Kidney (tissue), 14 donors: ENCODE results near the gene ARSH. TPM values are rescaled to one million over a fixed set of nuclear protein-coding genes. Genes with fewer than 3 reads are reported as not detected.
"Not testable (repeated sequence)": the region's sequence is repeated elsewhere in the genome, so short reads cannot be mapped to it uniquely, and the experiment has no call there.

Experiments used
- DNase-seq, 5 donors: peaks; one replicate each; pipeline ENCODE4 v3.0.0-alpha.2; 2013 to 2020
- FAIRE-seq: peaks from 2 replicates; lab custom pipeline; 2012; peaks lifted over from hg19 to GRCh38; lab: Jason Lieb, UNC
- H3K27ac ChIP-seq, 2 donors: one replicate each; pipeline ENCODE4 v1.7.0; 2013; ENCODE audit warnings: low read depth in 2 of 2, low read length in 2 of 2, inconsistent platforms in 1 of 2
- H3K27me3 ChIP-seq: one replicate; pipeline ENCODE4 v1.7.1; 2013; ENCODE audit warnings: low read length, inconsistent platforms; ENCODE audit not compliant: control insufficient read depth, insufficient read depth
- H3K36me3 ChIP-seq, 3 donors: one replicate each; pipeline versions ENCODE4 v1.7.0 to v1.7.1; 2013; ENCODE audit warnings: low read length in 3 of 3, control low read depth in 1 of 3, inconsistent platforms in 1 of 3; ENCODE audit not compliant: insufficient read depth in 3 of 3, control insufficient read depth in 2 of 3
- H3K4me1 ChIP-seq, 3 donors: one replicate each; pipeline versions ENCODE4 v1.7.0 to v1.7.1; 2013; ENCODE audit warnings: low read length in 3 of 3, inconsistent platforms in 1 of 3, low read depth in 1 of 3; ENCODE audit not compliant: control insufficient read depth in 2 of 3, insufficient read depth in 2 of 3
- H3K4me3 ChIP-seq, 3 donors: one replicate each; pipeline versions ENCODE4 v1.7.0 to v1.8.1; 2013; ENCODE audit warnings: low read length in 3 of 3, control low read depth in 1 of 3, inconsistent platforms in 1 of 3
- H3K9ac ChIP-seq, 3 donors: one replicate each; pipeline versions ENCODE4 v1.7.0 to v1.7.1; 2013; ENCODE audit warnings: low read length in 3 of 3, control low read depth in 1 of 3, inconsistent platforms in 1 of 3
- H3K9me3 ChIP-seq, 3 donors: one replicate each; pipeline versions ENCODE4 v1.7.0 to v1.7.1; 2013; ENCODE audit warnings: low read length in 3 of 3, control low read depth in 1 of 3, inconsistent platforms in 1 of 3; ENCODE audit not compliant: control insufficient read depth in 2 of 3, insufficient read depth in 1 of 3
- CTCF ChIP-seq: IDR thresholded peaks from 3 replicates; pipeline ENCODE4 v1.5.1; 2012; ENCODE audit warnings: mild to moderate bottlenecking, moderate library complexity, borderline replicate concordance; ENCODE audit not compliant: insufficient read depth; ENCODE audit errors: extremely low read depth
- intact Hi-C: fragments of 100-400 bp; cut with DNase I; formaldehyde crosslinking; loops from one replicate; pipeline ENCODE4 v1.11.1; 2022
- polyA plus RNA-seq: library from polyadenylated mRNA; stranded (reverse); fragments of 350-450 nt; fragmentation: Illumina TruSeq; extraction: RNeasy Lipid Tissue Mini Kit (QIAGEN cat#74804); gene quantifications from one replicate; pipeline ENCODE4 v1.2.3, GENCODE V29; 2014; ENCODE audit warnings: low read depth, low replicate concordance; ENCODE audit not compliant: insufficient read depth
- total RNA-seq: library from RNA; stranded (reverse); fragmentation: NEBNext Ultra II Directional; extraction: Animal tissue kit (Norgen Biotek cat#: 25700); gene quantifications from one replicate; pipeline ENCODE4 v1.2.1, GENCODE V29; 2021
- donor health status: control.
- donor health status: control.
- donor health status: control.
- donor health status: control.
- donor health status: control.
- donor health status: DM: yes; HTN: yes; CAD: no.
- donor health status: Normal renal cell carcinoma (clear cell type).

The ARSH gene
- total and polyA plus RNA-seq, 2 donors from 2014 or later, result not detected

- no peaks in the 10 kb centered on the region for H3K4me1 ChIP-seq
- FAIRE-seq (no peak), DNase-seq (no peak)
- H3K36me3 ChIP-seq, result no peaks in the 10 kb centered on the region
- no peak overlapping the region for H3K27ac ChIP-seq
- no peaks in the 10 kb centered on the region for H3K27me3 ChIP-seq
- intact Hi-C loops, result no loop called here
- no peak overlapping the region for H3K9ac ChIP-seq
- no peaks in the 10 kb centered on the region for H3K9me3 ChIP-seq
- TF ChIP-seq CTCF, result no peak
- no peak overlapping the region for H3K4me3 ChIP-seq
Observed at GRCh38 chrX:2969021-2969420, 37.3 kb upstream of the ARSH start.

GRCh38 chrX:2972391-2972790 is 34.0 kb upstream of the ARSH start:
- Histone ChIP-seq H3K9me3 (no peaks in the 10 kb centered on the region), H3K36me3 (no peaks in the 10 kb centered on the region), H3K27ac (no peak overlapping the region), H3K4me1 (no peaks in the 10 kb centered on the region), H3K4me3 (no peak overlapping the region), H3K27me3 (no peaks in the 10 kb centered on the region), H3K9ac (no peak overlapping the region)
- FAIRE-seq (no peak), DNase-seq (peak in 3 of 5 donors; percentile 61 to 83 (median 68))
- intact Hi-C loops, result no loop called here
- TF ChIP-seq CTCF, result no peak

GRCh38 chrX:2974961-2975360 is 31.4 kb upstream of the ARSH start:
- Histone ChIP-seq H3K9me3 (no peaks in the 10 kb centered on the region), H3K36me3 (no peaks in the 10 kb centered on the region), H3K4me1 (no peaks in the 10 kb centered on the region), H3K27me3 (no peaks in the 10 kb centered on the region), H3K9ac (no peak overlapping the region), H3K4me3 (no peak overlapping the region), H3K27ac (no peak overlapping the region)
- DNase-seq (no peak), FAIRE-seq (no peak)
- intact Hi-C loops, result no loop called here
- TF ChIP-seq CTCF, result no peak

- DNase-seq, H3K9me3 ChIP-seq, H3K4me1 ChIP-seq, H3K27ac ChIP-seq, H3K9ac ChIP-seq, H3K27me3 ChIP-seq, H3K4me3 ChIP-seq, H3K36me3 ChIP-seq, FAIRE-seq, intact Hi-C loops: not testable (repeated sequence)
Observed at GRCh38 chrX:2978639-2979038, 27.7 kb upstream of the ARSH start.
